T follicular helper cell (primary cell): Measurements from ENCODE around the gene TINAGL1.

Experiments used
- DNase-seq: peaks from one replicate; pipeline ENCODE4 v3.0.0-alpha.2; 2020; ENCODE audit warnings: low read depth

Gene TINAGL1

GRCh38 chr1:31627301-31627929, 51.1 kb downstream of the TINAGL1 start:
- DNase-seq = no peak

GRCh38 chr1:31627930-31628559, 51.7 kb downstream of the TINAGL1 start:
- no peak for DNase-seq

DNA sequence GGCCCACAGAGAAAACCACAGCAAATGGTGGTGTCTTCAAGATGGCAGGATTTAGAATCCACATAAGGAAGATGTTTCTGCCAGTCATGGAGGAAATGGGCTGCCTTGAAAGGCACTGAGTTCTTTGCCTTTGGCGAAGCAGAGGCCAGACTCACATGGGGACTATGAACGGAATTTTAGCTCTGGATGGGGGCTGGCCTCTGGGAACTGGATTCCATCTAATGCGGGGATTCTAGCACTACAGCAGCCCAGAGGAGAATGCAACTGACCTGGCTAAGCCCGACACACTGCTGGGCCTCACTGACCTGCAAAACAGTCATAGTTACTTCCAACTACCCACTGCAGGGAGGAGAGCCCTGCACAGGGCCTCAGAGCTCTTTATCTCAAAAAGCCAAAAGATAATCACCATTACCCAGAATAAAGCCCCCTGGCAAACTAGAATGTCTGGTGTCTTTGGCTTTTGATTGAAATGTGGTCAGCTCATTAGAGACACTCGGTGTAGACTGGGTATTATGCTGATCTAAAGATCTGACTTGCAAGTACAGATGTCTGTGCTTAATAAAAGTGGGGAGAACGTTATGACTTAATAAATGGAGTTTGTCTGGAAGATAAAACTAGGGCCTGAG, 52.7 kb downstream of the TINAGL1 start:
- DNase-seq = no peak

DNA sequence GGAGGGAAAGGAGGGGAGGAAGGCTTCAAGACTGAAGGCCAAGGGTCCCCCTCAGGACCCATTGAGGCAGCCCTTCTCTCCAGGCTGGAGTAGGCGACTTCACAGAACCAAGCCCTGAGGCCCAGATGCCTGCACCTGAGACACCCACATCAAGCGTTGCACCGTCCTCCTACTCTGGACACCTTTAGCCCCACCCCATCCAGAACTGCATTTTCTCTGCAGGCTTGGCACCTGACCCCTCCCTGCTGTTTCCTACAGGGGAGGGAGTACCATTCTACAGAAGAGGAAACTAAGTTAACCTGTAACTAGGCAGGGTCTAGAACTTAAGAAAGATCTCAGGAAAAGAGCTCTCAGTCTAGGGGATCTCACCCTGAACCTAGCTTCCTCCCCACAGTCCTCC, 56.3 kb downstream of the TINAGL1 start:
- DNase-seq = no peak

DNA sequence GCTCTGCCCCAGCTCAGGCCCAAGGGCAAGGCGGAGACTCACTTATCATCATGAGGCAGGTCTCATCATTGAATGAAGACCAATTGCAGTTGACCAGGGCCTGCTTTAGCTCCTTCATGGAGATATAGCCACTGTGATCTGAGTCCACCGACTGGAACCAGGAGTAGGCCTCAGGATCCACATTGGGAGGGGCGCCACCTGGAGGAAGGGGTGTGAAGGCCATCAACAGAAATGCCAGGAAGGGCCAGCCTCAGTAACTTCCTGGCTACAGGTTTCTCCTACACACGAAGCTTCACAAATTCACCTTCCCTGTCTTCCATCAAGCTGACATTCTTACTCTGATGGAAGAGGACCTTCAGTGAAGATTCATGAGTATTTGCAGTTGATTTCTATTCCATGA, 56.8 kb downstream of the TINAGL1 start:
- no peak for DNase-seq
